ENCODE data around the gene PCIF1. TPM values are rescaled to one million over a fixed set of nuclear protein-coding genes. Genes with fewer than 3 reads are reported as not detected.

PCIF1 gene
- total RNA-seq, 4 donors from 2014 or later, result 32.1 to 51.2 (median 37.0) TPM

DNA sequence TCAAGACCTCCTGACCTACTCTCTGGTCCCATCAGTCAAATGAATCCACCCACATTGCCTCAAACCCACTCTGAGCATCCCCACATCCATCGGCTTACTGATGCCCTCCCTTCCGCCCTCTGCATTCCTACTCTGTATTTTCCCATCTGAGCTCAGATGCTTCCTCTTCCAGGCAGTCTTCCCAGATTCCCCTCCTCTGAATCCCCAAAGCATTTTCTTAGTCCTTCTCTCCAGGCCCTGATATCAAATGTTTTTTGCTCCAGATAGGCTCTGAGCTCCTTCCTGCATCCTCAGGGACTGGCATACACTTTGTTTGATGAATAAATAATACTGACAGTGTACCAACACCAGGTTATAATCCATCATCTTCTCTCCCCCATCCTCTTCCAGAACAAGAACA, 26.4 kb upstream of the PCIF1 start:
- Histone ChIP-seq H3K4me3 (no peak overlapping the region), H3K36me3 (no peaks in the 10 kb centered on the region), H3K27me3 (peaks cover 15 to 20% (median 19%) of the 10 kb centered on the region in 3 donors), H3K9me3 (no peaks in the 10 kb centered on the region), H3K27ac (no peak overlapping the region), H3K4me1 (peaks cover 6 to 16% of the 10 kb centered on the region in 2 donors)
- TF ChIP-seq CTCF (IDR thresholded peaks at IDR 0.05 in 4 of 5, conservative IDR thresholded peaks at IDR 0.05 in 1 of 5) (no peak), POLR2A (IDR thresholded peaks at IDR 0.05) (no peak)
- ATAC-seq (no peak), DNase-seq (no peak)
- intact Hi-C loops (cut with DNase I; ENCODE audit: low total_unique reads) (no loop called here), in situ Hi-C loops (cut with MboI; ENCODE audit: low sequenced_read_pairs in 4 of 4) (no loop called here)

- ATAC-seq (no peak), DNase-seq (no peak)
- in situ Hi-C loops (cut with MboI; ENCODE audit: low sequenced_read_pairs in 4 of 4) (no loop called here), intact Hi-C loops (cut with DNase I; ENCODE audit: low total_unique reads) (no loop called here)
- Histone ChIP-seq H3K27ac (no peak overlapping the region), H3K27me3 (peaks cover 15 to 20% (median 19%) of the 10 kb centered on the region in 3 donors), H3K36me3 (no peaks in the 10 kb centered on the region), H3K9me3 (no peaks in the 10 kb centered on the region), H3K4me1 (peaks cover 6 to 16% of the 10 kb centered on the region in 2 donors), H3K4me3 (no peak overlapping the region)
- TF ChIP-seq POLR2A (IDR thresholded peaks at IDR 0.05), result no peak
- TF ChIP-seq CTCF (IDR thresholded peaks at IDR 0.05 in 4 of 5, conservative IDR thresholded peaks at IDR 0.05 in 1 of 5), result no peak
Measured at GRCh38 chr20:45909336-45909808, 25.1 kb upstream of the PCIF1 start.

DNA sequence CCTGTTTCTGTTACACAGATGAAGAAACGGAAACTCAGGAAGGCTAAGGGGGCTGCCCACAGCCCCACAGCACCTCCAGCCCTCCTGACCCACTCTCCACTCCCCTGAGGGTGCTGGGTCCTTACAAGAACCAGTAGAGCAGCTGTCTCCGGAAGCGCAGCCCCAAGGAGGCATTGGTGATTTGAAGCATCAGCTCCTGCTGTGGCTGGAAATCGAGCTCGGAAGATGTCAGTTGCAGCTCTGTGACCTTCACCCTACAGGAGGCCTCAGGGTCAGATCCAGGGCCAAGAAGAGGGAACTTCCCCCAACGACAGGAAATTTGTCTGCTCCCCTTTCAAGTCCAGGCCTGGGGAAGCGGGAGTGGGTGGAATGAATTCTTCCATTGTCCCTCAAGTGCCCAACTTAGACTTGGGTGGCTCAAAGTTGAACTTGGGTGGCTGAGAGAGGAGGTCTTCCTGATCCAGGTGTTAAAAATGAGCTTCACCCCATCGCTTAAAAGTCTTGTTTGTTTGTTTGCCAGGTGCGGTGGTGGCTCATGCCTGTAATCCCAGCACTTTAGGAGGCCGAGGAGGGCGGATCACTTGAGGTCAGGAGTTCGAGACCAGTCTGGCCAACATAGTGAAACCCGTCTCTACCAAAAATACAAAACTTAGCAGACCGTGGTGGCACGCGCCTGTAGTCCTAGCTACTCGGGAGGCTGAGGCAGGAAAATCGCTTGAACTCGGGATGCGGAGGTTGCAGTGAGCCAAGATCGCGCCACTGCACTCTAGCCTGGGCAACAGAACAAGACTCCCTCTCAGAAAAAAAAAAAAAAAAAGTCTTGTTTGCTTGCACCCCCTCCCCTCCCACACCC, 24.4 kb upstream of the PCIF1 start:
- in situ Hi-C loops (cut with MboI; ENCODE audit: low sequenced_read_pairs in 4 of 4) (no loop called here), intact Hi-C loops (cut with DNase I; ENCODE audit: low total_unique reads) (no loop called here)
- Histone ChIP-seq H3K36me3 (no peaks in the 10 kb centered on the region), H3K27ac (peak overlapping the region in 3 of 4 donors; percentile 6 to 23 (median 22)), H3K9me3 (no peaks in the 10 kb centered on the region), H3K27me3 (peaks cover 15 to 20% (median 19%) of the 10 kb centered on the region in 3 donors), H3K4me3 (peak overlapping the region in 1 of 4 donors; percentile 57), H3K4me1 (peaks cover 6 to 16% of the 10 kb centered on the region in 2 donors)
- TF ChIP-seq POLR2A (IDR thresholded peaks at IDR 0.05) (no peak), CTCF (IDR thresholded peaks at IDR 0.05 in 4 of 5, conservative IDR thresholded peaks at IDR 0.05 in 1 of 5) (no peak)
- no peak for DNase-seq
- ATAC-seq, result no peak

DNA sequence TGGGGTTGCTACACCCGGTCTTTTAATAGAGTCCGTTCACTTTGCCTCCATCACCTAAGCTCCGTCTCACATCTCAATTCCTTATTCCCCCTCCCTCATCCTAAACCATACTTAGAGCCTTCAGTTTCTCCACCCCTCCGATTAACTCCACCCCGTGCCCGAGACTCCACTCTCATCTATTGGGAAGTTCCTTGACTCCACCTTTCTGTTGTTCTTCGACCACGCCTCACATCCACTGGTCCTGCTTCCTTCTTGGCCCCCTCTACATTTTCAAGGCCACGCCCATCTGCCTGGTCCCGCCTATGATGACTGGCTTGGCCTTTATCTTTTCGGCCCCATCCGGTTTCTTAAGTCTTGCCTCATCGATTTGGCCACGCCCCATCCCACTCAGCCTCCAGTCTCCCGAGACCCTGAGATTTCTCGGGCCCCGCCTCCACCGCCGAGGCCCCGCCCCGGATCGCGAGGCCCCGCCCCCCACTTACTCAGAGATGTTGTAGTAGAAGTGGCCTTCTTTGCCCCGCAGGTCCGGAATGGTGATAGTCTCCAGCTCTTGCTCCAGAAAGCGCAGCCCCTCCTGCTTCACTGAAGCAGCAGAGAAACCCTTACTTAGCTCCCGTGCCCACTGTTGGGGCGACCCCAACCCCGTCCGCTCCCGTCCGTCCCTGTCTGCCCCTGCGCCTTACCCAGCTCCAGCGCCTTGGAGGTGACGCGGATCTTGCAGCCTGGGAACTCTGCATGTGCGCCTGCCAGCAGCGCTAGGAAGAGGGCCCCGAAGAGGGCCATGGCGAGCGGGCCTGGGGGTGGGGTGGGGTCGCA, 23.6 kb upstream of the PCIF1 start:
- in situ Hi-C loops (cut with MboI; ENCODE audit: low sequenced_read_pairs in 4 of 4) (no loop called here), intact Hi-C loops (cut with DNase I; ENCODE audit: low total_unique reads) (no loop called here)
- Histone ChIP-seq H3K36me3 (no peaks in the 10 kb centered on the region), H3K4me3 (peak overlapping the region; percentile 52 to 66 (median 56)), H3K9me3 (no peaks in the 10 kb centered on the region), H3K4me1 (peaks cover 6 to 16% of the 10 kb centered on the region in 2 donors), H3K27me3 (peaks cover 15 to 20% (median 19%) of the 10 kb centered on the region in 3 donors), H3K27ac (peak overlapping the region; percentile 48 to 82 (median 66))
- ATAC-seq (peak; percentile 85), DNase-seq (peak; percentile 89 to 92)
- TF ChIP-seq CTCF (IDR thresholded peaks at IDR 0.05 in 4 of 5, conservative IDR thresholded peaks at IDR 0.05 in 1 of 5) (no peak), POLR2A (IDR thresholded peaks at IDR 0.05) (peak; percentile 42 to 62)

Measured in gastrocnemius medialis (tissue), 4 donors.